Hematopoietic multipotent progenitor cell (in vitro differentiated cells): ENCODE measurements around the gene CTSS. TPM values are rescaled to one million over a fixed set of nuclear protein-coding genes. Genes with fewer than 3 reads are reported as not detected.
A peak's percentile ranks its signal among the peaks of the same experiment; 100 is the strongest.
"Not testable (repeated sequence)": the region's sequence is repeated elsewhere in the genome, so short reads cannot be mapped to it uniquely, and the experiment has no call there.

ENCODE experiments used
- DNase-seq, 3 donors: peaks; one replicate each; pipeline ENCODE4 v3.0.0-alpha.2; 2011 to 2015; ENCODE audit warnings: low read depth in 2 of 3, low spot score in 2 of 3
- total RNA-seq: library from RNA; depleted of rRNA; stranded (reverse); fragments of >200 nt; gene quantifications from one replicate; pipeline ENCODE4 v1.2.3, GENCODE V29; 2012

Gene CTSS
- total RNA-seq, result 66.5 TPM

DNA sequence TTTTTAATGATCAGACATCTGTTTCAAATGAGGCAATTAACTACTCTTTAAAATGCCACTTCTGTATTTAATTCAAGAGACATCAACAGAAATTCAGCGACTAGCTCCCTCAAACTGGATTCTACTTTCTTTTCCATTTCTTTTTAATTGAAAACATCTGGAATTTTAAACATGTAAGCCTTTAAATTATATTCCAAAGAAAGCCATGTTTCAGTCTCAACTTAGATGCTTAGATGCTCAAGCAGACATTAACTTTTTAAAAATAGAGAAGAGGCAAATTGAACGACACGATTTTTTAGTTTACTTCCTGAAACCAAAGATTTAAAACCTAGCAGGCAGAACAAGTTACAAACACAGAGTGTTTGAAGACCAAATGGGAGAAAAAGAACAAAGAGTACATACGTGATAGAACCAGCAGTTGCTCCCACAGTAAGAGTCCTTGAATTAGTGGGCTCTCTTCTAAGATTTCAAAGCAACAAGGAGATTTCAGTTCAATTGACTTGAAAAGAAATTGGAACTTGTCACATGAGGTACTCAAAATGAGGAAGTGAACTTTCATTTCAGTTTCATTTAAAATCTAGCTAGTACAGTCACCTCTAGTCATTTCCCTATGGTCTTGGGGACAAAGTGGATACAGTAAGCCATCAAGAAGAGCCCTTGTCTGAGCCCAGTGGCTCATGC is at the start of gene CTSS:
CTSS (minus strand) TSS at position 483 of the 681 bp plus-strand sequence. CDS start 1,015 bp downstream, outside the sequence.
- DNase-seq, result peak in 2 of 3 donors; percentile 75 to 85

GRCh38 chr1:150813028-150813707 is 47.6 kb upstream of the CTSS start:
- peak in 2 of 3 donors; percentile 29 to 63 for DNase-seq

- DNase-seq, result no peak
These were observed 45.5 kb upstream of the CTSS start for GRCh38 chr1:150810958-150811659.

GRCh38 chr1:150809651-150810050 is 44.1 kb upstream of the CTSS start:
- no peak for DNase-seq

DNA sequence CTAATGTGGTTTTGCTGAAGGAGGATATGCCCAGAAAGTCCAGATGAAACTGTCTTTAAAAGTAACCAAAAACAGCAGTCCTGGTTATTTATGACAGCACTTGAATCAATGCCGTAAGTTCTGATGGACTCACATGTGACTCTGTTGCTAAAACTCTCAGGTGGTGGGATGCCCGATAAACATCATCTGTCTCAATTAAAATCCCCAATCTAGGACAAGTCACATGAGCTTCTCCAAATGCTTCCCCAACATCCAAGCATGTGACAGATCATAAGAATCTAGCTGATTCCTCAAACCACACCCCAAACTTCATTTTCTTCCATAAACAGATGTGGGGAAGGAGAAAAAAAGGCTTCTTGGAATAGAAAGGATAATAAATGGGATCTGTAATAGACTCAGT is 43.3 kb upstream of the CTSS start:
- DNase-seq, result no peak

- DNase-seq, result no peak
These were observed 42.5 kb upstream of the CTSS start, which contains the start of gene CTSK for GRCh38 chr1:150808121-150808520. Gene CTSK (minus strand): TSS chr1:150808260. CDS start chr1:150806805, 1,455 bp downstream.

- peak in 2 of 3 donors; percentile 13 to 50 for DNase-seq
These were observed 41.9 kb upstream of the CTSS start for GRCh38 chr1:150807249-150808023.

DNA sequence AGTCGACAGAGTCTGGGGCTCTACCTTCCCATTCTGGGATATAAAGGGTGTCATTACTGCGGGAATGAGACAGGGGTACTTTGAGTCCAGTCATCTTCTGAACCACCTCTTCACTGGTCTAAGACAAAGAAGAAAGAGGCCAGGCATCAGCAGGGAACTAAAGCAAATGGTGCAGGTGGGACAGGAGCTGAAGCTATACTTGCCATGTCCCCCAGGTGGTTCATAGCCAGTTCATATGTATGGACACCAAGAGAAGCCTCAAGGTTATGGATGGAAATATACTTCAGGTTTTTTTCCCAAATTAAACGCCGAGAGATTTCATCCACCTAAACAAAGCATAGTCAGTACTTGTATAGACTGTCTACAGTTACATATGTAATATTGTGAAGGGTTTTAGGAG is 40.3 kb upstream of the CTSS start:
- DNase-seq, result no peak

- DNase-seq, result no peak
These were observed 39.1 kb upstream of the CTSS start for GRCh38 chr1:150804671-150805070.

GRCh38 chr1:150799089-150799488 is 33.5 kb upstream of the CTSS start:
- DNase-seq, result no peak

GRCh38 chr1:150798525-150798924 is 32.9 kb upstream of the CTSS start:
- no peak for DNase-seq

DNA sequence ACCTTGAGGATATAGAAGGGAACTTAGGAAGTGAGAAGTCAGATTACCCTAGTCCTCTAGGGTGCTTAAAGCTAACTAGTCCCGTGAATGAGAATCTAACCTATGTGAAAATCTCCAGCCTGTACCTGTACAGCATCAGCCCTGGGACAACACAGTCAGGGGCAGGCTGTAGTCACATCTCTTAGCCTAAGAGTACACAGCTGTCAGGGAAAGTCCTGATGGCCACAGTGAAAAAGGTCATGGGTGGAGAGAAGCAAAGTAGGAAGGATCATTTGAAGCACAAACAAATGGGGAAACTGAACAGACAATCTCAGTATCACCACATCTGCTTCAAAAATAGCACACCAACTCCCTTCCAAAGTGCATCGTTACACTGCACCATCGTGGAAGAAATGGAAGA is 30.8 kb upstream of the CTSS start:
- DNase-seq, result no peak

- not testable (repeated sequence) for DNase-seq
These were observed 28.2 kb upstream of the CTSS start for GRCh38 chr1:150793778-150794177.

GRCh38 chr1:150793221-150793620 is 27.6 kb upstream of the CTSS start:
- no peak for DNase-seq

GRCh38 chr1:150791585-150791984 is 26.0 kb upstream of the CTSS start:
- no peak for DNase-seq

- DNase-seq, result no peak
These were observed 23.8 kb upstream of the CTSS start for GRCh38 chr1:150789396-150789795.

DNA sequence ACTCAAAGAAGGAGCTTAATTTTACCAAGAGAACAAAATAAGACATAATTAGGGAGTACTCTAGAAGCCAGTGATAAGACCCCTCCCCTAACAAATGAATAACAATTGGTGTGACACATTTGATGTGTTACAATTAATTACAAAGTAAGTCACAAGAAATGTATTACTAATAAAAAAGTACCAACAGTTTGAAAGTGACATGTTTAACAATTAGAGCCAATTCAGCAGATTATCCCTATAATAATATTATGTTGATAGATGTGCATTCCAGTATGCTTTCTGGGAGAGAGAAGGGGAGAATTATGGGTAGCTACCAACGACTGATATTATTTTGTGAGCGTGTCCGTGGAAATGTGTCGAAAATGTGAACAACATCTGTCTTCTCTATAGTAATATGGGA is 23.4 kb upstream of the CTSS start:
- DNase-seq, result no peak

- DNase-seq, result no peak
These were observed 21.9 kb upstream of the CTSS start for GRCh38 chr1:150787455-150787854.

- no peak for DNase-seq
These were observed 14.9 kb upstream of the CTSS start for GRCh38 chr1:150780510-150780909.

GRCh38 chr1:150778409-150778808 is 12.8 kb upstream of the CTSS start:
- DNase-seq, result no peak

DNA sequence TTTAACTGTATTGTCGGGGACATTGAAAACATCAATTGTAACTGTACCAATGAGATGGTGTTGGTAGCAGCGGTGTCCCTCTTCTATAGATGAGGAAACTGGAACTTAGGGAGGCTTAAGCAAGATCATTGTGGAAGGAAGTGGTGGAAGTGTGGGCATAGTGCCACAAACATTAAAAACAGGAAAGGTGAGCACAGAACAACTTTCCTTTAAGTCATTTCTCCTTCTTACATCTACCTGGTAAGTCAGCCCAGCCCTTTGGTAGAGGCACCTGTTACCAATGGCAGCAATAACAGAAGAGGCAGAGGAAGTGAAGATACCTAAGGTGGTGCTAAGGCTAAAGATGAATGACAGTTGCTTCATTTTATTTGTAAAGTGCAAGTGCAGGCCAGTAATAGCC is 12.0 kb upstream of the CTSS start:
- DNase-seq, result no peak
